SH-SY5Y (cell line): ENCODE data around the gene PDRG1.

ENCODE experiments used
- GATA2 ChIP-seq: IDR thresholded peaks from 2 replicates; pipeline ENCODE4 v1.6.1; 2011; ENCODE audit warnings: mild to moderate bottlenecking, low read depth, low read length
- GATA3 ChIP-seq: IDR thresholded peaks from 2 replicates; pipeline ENCODE4 v1.6.1; 2011; ENCODE audit warnings: low read depth, mild to moderate bottlenecking, low read length, moderate library complexity

The PDRG1 gene

GRCh38 chr20:31909253-31910070 lies 42.4 kb downstream of the PDRG1 start:
- no peak for TF ChIP-seq GATA2
- TF ChIP-seq GATA3, result no peak

GRCh38 chr20:31908424-31908823 lies 43.4 kb downstream of the PDRG1 start:
- TF ChIP-seq GATA2, result no peak

- no peak for TF ChIP-seq GATA2
- no peak for TF ChIP-seq GATA3
These were observed 43.8 kb downstream of the PDRG1 start for GRCh38 chr20:31908016-31908415.

- TF ChIP-seq GATA2, result no peak
These were observed 44.8 kb downstream of the PDRG1 start for GRCh38 chr20:31907046-31907445.

- no peak for TF ChIP-seq GATA2
- TF ChIP-seq GATA3, result no peak
These were observed 45.8 kb downstream of the PDRG1 start for GRCh38 chr20:31906001-31906400.

- no peak for TF ChIP-seq GATA3
- no peak for TF ChIP-seq GATA2
These were observed 48.0 kb downstream of the PDRG1 start for GRCh38 chr20:31903627-31904386.

GRCh38 chr20:31901615-31902014 lies 50.2 kb downstream of the PDRG1 start:
- no peak for TF ChIP-seq GATA3

GRCh38 chr20:31897541-31897940 lies 54.3 kb downstream of the PDRG1 start:
- no peak for TF ChIP-seq GATA2
- TF ChIP-seq GATA3, result no peak

- TF ChIP-seq GATA3 (no peak), GATA2 (no peak)
These were observed 55.8 kb downstream of the PDRG1 start for GRCh38 chr20:31896049-31896448.

GRCh38 chr20:31894980-31895675 lies 56.7 kb downstream of the PDRG1 start:
- no peak for TF ChIP-seq GATA3
- no peak for TF ChIP-seq GATA2
